MM.1S (cell line): ENCODE data around the gene ZFYVE28.

Experiments used
- DNase-seq: peaks from one replicate; pipeline ENCODE4 v3.0.0-alpha.2; 2015
- H2AFZ ChIP-seq: fragments of 300-600 bp; sonication (generic); 2 replicates; pipeline ENCODE4 v1.6.0; 2016; ENCODE audit warnings: antibody characterized with exemption, low read length
- H3F3A ChIP-seq: fragments of 300-600 bp; sonication (generic); 2 replicates; pipeline ENCODE4 v1.6.1; 2016; ENCODE audit warnings: mild to moderate bottlenecking, antibody characterized with exemption, low read length, moderate library complexity, mixed read lengths; ENCODE audit not compliant: insufficient read depth
- H3K27ac ChIP-seq: fragments of 300-600 bp; sonication (generic); 2 replicates; pipeline ENCODE4 v1.5.1; 2016; ENCODE audit warnings: mild to moderate bottlenecking, low read length
- H3K27me3 ChIP-seq: fragments of 300-600 bp; sonication (generic); replicated peaks from 2 replicates; pipeline ENCODE4 v1.6.0; 2016; ENCODE audit warnings: low read length; ENCODE audit not compliant: insufficient read depth
- H3K36me3 ChIP-seq: fragments of 300-600 bp; sonication (generic); replicated peaks from 2 replicates; pipeline ENCODE4 v1.6.1; 2016; ENCODE audit warnings: mild to moderate bottlenecking, low read length, mixed read lengths; ENCODE audit not compliant: insufficient read depth
- H3K4me1 ChIP-seq: fragments of 300-600 bp; sonication (generic); 2 replicates; pipeline ENCODE4 v1.6.1; 2016; ENCODE audit warnings: low read length, mixed read lengths
- H3K4me2 ChIP-seq: fragments of 300-600 bp; sonication (generic); 2 replicates; pipeline ENCODE4 v1.6.0; 2016; ENCODE audit warnings: low read depth, low read length
- H3K4me3 ChIP-seq: fragments of 300-600 bp; sonication (generic); 2 replicates; pipeline ENCODE4 v1.5.1; 2016; ENCODE audit warnings: low read length, mixed read lengths
- H3K79me2 ChIP-seq: fragments of 300-600 bp; sonication (generic); 2 replicates; pipeline ENCODE4 v1.6.1; 2016; ENCODE audit warnings: mixed run types, low read length, mixed read lengths
- H3K9ac ChIP-seq: fragments of 300-600 bp; sonication (generic); 2 replicates; pipeline ENCODE4 v1.6.1; 2016; ENCODE audit warnings: low read length, mixed read lengths
- H3K9me2 ChIP-seq: fragments of 300-600 bp; sonication (generic); replicated peaks from 2 replicates; pipeline ENCODE4 v1.6.1; 2016; ENCODE audit warnings: mild to moderate bottlenecking, low read length, mixed read lengths; ENCODE audit not compliant: insufficient read depth
- H3K9me3 ChIP-seq: fragments of 300-600 bp; sonication (generic); replicated peaks from 2 replicates; pipeline ENCODE4 v1.6.1; 2016; ENCODE audit warnings: mild to moderate bottlenecking, low read length, mixed read lengths; ENCODE audit not compliant: insufficient read depth
- H4K20me1 ChIP-seq: fragments of 300-600 bp; sonication (generic); 2 replicates; pipeline ENCODE4 v1.6.1; 2016; ENCODE audit warnings: mild to moderate bottlenecking, low read length, moderate library complexity, mixed read lengths; ENCODE audit not compliant: insufficient read depth
- EZH2 ChIP-seq: fragments of 300-600 bp; sonication (generic); optimal IDR thresholded peaks from 2 replicates; pipeline ENCODE3; 2017; ENCODE audit warnings: low read depth, mild to moderate bottlenecking, antibody characterized with exemption, low read length, mixed read lengths
- EZH2phosphoT487 ChIP-seq: fragments of 300-600 bp; sonication (generic); IDR thresholded peaks from 2 replicates; pipeline ENCODE4 v1.6.1; 2018; ENCODE audit warnings: antibody characterized with exemption, low read length
- TF ChIP-seq, protein P1 (sequence below): fragments of 300-600 bp; sonication (generic); IDR thresholded peaks from 2 replicates; pipeline ENCODE4 v1.5.1; 2016; ENCODE audit warnings: antibody characterized with exemption, low read length, mixed read lengths

ZFYVE28 gene

GRCh38 chr4:2408401-2408958 lies 10.0 kb downstream of the ZFYVE28 start:
- DNase-seq = peak; percentile 15
- Histone ChIP-seq H3K4me3 (no peak overlapping the region), H3K9me2 (no peaks in the 10 kb centered on the region), H2AFZ (no peak overlapping the region), H3K36me3 (no peaks in the 10 kb centered on the region), H3K4me2 (no peak overlapping the region), H3K9me3 (no peaks in the 10 kb centered on the region), H3K27ac (no peak overlapping the region), H3K9ac (no peak overlapping the region), H4K20me1 (no peaks in the 10 kb centered on the region), H3K4me1 (peaks cover 14% of the 10 kb centered on the region), H3K27me3 (no peaks in the 10 kb centered on the region), H3K79me2 (peaks cover 44% of the 10 kb centered on the region), H3F3A (peaks cover 17% of the 10 kb centered on the region)
- TF ChIP-seq EZH2 = no peak
- TF ChIP-seq, protein P1, sequence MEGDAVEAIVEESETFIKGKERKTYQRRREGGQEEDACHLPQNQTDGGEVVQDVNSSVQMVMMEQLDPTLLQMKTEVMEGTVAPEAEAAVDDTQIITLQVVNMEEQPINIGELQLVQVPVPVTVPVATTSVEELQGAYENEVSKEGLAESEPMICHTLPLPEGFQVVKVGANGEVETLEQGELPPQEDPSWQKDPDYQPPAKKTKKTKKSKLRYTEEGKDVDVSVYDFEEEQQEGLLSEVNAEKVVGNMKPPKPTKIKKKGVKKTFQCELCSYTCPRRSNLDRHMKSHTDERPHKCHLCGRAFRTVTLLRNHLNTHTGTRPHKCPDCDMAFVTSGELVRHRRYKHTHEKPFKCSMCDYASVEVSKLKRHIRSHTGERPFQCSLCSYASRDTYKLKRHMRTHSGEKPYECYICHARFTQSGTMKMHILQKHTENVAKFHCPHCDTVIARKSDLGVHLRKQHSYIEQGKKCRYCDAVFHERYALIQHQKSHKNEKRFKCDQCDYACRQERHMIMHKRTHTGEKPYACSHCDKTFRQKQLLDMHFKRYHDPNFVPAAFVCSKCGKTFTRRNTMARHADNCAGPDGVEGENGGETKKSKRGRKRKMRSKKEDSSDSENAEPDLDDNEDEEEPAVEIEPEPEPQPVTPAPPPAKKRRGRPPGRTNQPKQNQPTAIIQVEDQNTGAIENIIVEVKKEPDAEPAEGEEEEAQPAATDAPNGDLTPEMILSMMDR = no peak
- no peak for TF ChIP-seq EZH2phosphoT487

DNA sequence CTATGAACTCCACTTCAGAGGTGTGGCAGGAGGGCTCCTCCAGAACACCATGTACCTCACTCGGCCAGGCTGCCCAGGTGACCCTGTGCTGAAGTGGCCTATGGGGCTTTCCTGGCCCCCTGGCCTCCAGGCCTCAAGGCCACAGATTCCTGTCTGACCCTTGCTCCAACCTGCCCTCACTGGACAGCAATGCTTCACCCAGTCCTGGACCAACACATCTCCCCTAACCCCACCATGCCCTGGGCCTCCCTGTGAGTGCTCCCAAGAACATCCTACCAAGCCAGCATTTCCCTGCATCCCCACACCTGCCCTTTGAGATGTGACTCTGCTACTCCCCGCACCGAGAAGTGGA lies 10.5 kb downstream of the ZFYVE28 start:
- peaks cover 13% of the 10 kb centered on the region for H3K4me1 ChIP-seq
- H3K36me3 ChIP-seq = no peaks in the 10 kb centered on the region
- H3K4me2 ChIP-seq = no peak overlapping the region
- DNase-seq = no peak
- peaks cover 12% of the 10 kb centered on the region for H3F3A ChIP-seq
- TF ChIP-seq EZH2phosphoT487 = no peak
- TF ChIP-seq, protein P1 = no peak
- TF ChIP-seq EZH2 = no peak
- H3K9me2 ChIP-seq = no peaks in the 10 kb centered on the region
- peaks cover 49% of the 10 kb centered on the region for H3K79me2 ChIP-seq
- H3K9me3 ChIP-seq = no peaks in the 10 kb centered on the region
- no peak overlapping the region for H3K4me3 ChIP-seq
- no peak overlapping the region for H3K9ac ChIP-seq
- no peak overlapping the region for H3K27ac ChIP-seq
- no peaks in the 10 kb centered on the region for H4K20me1 ChIP-seq
- H2AFZ ChIP-seq = no peak overlapping the region
- no peaks in the 10 kb centered on the region for H3K27me3 ChIP-seq

DNA sequence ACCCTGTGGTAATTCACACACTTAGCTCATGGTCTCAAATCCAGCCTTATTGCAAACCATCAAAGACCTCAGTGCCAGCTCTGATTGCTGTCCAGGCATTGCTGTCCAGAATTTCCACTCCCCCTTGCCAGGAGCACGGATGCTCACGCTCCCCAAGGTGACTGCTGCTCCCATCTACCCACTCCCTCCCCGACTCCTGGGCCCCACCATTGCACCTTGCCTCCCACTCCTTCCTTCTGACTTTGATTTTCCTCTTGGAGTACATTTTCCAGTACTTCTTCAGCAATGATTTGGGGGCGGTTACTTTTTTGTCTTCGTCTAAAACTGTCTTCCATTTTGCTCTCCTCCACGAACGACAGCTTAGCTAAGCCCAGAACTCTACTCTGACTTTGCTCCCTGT lies 11.5 kb downstream of the ZFYVE28 start:
- Histone ChIP-seq H3K79me2 (peaks cover 54% of the 10 kb centered on the region), H3F3A (0 out of 2 replicates have a peak, but pooled peaks cover 1% of the 10 kb centered on the region), H3K9me2 (no peaks in the 10 kb centered on the region), H3K4me1 (peaks cover 4% of the 10 kb centered on the region), H3K9ac (no peak overlapping the region), H4K20me1 (no peaks in the 10 kb centered on the region), H3K27me3 (no peaks in the 10 kb centered on the region), H3K4me3 (no peak overlapping the region), H3K9me3 (no peaks in the 10 kb centered on the region), H3K27ac (no peak overlapping the region), H3K4me2 (no peak overlapping the region), H3K36me3 (no peaks in the 10 kb centered on the region), H2AFZ (no peak overlapping the region)
- DNase-seq = no peak
- no peak for TF ChIP-seq EZH2
- TF ChIP-seq EZH2phosphoT487 = no peak

DNA sequence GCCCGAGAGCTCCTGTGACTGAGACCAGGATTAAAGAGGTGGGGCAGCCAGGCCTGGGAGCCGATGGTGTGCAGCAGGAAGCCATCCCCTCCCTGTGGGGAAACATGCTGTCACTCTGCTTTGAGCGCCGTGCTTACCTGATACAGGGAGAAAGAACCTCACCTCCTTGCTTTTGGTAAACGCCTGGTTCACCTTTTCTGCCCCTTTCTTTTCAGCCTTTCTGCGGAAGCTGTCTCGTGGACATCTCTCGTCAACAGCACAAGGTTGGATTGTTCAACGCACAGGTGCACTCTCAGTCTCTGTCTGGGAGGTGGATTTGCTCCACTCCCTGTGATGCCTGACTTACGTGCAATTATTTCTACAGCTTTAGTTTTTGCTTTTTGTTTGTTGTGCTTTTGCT lies 12.0 kb downstream of the ZFYVE28 start:
- H3K27ac ChIP-seq = no peak overlapping the region
- no peak overlapping the region for H3K4me3 ChIP-seq
- TF ChIP-seq EZH2 (no peak), EZH2phosphoT487 (no peak)
- TF ChIP-seq, protein P1 = no peak
- no peaks in the 10 kb centered on the region for H3K27me3 ChIP-seq
- DNase-seq = no peak
- H4K20me1 ChIP-seq = no peaks in the 10 kb centered on the region
- H3K9ac ChIP-seq = no peak overlapping the region
- no peak overlapping the region for H2AFZ ChIP-seq
- H3F3A ChIP-seq = no peaks in the 10 kb centered on the region
- H3K36me3 ChIP-seq = no peaks in the 10 kb centered on the region
- peaks cover 52% of the 10 kb centered on the region for H3K79me2 ChIP-seq
- H3K4me2 ChIP-seq = no peak overlapping the region
- H3K9me3 ChIP-seq = no peaks in the 10 kb centered on the region
- H3K4me1 ChIP-seq = no peaks in the 10 kb centered on the region
- no peaks in the 10 kb centered on the region for H3K9me2 ChIP-seq
